Activated CD4-positive, alpha-beta T cell treated with anti-CD3 and anti-CD28 coated beads, Interleukin-2, amount 50 U/mL, for 4 hours (primary cell): ENCODE measurements around the gene SNRPD2.
"Not testable (repeated sequence)": the region's sequence is repeated elsewhere in the genome, so short reads cannot be mapped to it uniquely, and the experiment has no call there.

Experiments
- DNase-seq, 2 experiments: peaks; one replicate each; pipeline ENCODE4 v3.0.0-alpha.2; 2020

SNRPD2 gene

DNA sequence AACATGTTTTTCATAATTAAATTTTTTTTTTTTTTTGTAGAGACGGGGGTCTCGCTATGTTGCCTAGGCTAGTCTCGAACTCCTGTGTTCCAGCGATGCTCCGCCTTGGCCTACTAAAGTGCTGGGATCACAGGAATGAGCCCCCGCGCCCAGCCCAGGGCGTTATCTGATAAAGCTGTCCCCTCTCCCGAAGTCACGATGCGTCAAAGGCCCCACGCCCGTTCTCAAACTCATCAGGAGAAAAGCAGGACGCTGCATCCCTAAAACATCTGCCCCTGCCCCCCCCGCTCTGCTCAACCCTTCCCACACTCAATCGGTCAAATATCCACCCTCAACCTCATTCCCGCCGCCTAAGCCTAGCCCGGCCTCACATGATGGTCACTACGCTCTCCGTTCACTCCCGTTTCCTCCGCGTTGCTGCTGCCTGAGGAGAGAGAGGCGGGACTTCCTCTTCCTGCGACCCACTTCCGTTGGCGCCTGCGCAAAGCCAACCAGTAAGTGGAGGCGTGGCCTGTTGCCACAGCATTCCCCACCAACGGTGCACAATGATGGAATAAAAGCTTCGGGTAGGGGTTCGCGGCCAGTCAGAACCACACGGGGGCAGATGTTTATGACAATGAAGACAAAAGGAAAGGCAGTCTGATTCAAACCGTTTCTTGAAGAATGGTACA is at the start of gene SNRPD2:
TSS of gene SNRPD2 (minus strand) at position 438 of the 671 bp plus-strand sequence. CDS start at position 373, 65 bp downstream.
- DNase-seq, result peak; percentile 86 to 87

DNA sequence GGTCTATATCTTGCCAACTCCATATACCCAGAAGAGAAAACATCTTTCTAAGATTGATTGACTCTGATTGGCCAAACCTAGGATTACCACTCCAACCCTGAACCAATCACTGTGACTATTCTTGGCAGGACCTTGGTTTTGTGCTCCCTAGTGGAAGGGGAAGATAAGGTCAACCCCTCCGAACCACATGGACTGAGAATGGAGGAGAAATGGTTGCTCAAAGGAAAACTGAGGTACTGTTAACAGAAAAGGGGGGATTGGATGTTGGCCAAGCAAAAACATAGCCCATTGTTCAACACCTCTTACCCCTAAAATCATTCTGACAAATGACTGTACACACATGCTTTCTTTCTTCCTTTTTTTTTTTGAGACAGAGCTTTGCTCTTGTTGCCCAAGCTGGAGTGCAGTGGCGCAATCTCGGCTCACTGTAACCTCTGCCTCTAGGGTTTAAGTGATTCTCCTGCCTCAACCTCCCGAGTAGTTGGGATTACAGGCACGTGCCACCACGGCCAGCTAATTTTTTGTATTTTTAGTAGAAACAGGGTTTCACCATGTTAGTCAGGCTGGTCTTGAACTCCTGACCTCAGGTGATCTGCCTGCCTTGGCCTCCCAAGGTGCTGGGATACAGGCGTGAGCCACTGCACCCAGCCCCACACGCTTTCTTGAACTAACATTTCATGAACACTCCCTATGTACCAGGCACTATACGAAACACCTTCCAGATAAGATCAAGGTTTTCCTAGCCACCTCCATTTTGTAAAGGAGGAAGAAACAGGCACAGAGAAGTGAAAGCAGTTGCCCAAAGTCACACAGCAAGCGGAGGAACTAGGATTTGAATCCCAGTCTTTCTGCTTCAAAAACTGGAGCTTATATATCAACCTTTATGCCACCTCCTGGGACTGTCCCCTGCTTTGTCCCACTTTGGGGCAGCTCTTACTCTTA is 48.0 kb upstream of the SNRPD2 start:
- DNase-seq, result no peak

DNA sequence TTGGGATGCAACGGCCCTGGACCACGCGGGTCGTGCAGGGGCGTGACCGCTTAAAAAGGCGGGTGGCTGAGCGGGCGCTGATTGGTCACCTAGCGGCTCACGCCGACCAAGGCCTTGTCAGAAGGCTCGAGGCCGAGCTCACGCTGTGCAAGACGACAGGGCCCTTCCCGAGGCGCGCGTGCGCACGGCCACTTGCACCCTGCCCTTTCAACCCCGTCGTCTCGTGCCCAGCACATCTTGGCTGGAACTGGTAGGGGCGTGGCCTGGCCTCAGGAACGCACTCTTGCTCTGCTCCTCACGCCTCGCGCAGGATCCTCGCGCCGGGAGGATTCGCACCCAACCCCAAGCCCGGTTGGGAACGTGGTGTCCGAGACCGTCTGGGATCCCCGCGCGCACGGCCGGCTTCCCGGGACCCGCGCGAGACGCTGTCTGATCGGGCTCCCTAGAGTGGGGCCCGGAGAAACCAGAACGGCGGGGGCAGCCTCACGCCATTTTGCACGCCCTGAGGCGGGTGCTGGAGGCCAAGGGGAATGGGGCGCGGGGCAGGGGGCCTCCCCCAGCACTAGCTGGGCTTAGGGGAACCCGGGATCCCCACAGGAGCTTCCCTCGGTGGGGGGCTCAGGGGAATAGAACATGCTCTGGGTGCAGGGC is 41.5 kb upstream of the SNRPD2 start, which contains the start of gene MEIOSIN:
TSS of gene MEIOSIN (plus strand) at position 280 of the 651 bp plus-strand sequence. CDS start 1,938 bp downstream, outside the sequence.
- no peak for DNase-seq

DNA sequence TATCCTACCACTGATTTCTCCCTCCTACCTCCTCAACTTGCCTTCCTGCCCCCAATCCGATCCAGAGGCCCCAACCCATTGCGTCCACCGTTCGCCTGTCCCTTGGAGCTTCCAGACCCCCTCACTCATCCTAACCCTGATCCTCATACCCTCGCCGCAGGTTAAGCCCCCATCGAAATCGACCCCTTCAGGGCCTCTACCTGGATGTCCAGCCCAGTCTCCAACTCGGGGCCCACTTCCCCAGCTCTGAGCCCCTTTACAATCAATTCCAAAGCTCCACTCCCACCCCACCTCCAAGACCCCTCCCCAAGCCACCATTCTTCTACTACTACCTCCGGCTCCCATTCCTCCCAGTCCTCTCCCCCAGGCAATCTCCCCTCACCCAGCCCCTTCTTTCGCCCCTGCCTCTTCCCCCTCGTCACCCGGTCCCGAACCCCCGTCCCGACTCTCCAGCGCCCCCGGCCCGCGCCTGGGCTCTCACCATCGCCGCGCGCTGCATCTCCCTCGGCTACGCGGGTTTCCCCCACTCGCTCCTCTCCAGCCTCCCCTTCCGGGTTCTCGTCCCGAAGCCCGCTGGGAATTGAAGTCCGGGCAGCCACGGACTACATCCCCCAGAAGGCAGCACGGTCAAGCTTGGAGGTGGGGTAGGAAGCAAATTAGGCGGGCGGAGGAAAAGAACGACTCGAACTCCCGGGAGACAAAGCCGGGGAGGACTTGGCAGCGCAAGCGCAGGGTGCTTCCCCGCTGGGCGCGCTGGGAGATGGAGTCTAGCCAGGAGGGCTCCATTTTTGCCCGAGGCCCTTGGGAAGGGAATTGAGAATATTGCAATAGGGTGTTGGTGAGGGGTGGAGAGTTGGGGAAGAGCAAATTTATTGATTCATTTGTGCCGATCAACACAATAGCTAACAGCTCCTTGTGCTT is 38.9 kb upstream of the SNRPD2 start, which contains the start of gene FBXO46:
TSS of gene FBXO46 (minus strand) at position 529 of the 921 bp plus-strand sequence. CDS start 17,401 bp downstream, outside the sequence.
- DNase-seq, result peak; percentile 92 to 94

DNA sequence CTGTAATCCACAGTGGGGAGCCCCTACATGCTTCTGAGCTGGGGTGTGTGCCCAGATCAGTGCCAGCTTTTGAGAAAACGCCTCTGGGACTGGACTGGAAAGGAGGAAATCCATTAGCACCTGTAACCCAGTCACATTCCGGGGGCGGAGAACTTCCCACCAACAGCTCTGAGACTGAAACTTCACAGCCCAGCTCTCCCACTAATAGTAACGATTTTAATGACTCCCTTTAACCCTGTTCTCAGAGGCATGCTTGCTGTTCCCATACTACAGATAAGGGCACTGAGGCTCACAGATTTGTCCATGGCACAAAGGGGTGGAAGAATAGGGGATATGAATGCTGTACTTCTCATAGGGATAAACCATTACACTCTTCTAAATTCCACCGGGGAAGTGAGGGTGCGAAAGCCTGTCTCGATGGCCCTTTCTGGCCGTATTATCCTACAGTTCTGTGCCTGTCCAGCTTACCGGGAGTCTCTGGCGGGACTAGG is 38.1 kb upstream of the SNRPD2 start:
- no peak for DNase-seq

DNA sequence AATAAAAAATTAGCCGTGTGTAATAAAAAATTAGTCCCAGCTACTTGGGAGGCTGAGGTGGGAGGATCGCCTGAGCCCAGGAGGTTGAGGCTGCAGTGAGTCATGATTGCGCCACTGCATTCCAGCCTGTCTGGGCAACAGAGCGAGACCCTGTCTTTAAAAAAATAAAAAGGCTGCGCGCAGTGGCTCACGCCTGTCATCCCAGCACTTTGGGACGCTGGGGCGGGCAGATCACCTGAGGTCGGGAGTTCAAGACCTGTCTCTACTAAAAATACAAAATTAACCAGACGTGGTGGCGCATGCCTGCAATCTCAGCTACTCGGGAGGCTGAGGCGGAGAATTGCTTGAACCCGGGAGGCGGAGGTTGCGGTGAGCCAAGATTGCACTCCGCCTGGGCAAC is 36.9 kb upstream of the SNRPD2 start:
- not testable (repeated sequence) for DNase-seq

DNA sequence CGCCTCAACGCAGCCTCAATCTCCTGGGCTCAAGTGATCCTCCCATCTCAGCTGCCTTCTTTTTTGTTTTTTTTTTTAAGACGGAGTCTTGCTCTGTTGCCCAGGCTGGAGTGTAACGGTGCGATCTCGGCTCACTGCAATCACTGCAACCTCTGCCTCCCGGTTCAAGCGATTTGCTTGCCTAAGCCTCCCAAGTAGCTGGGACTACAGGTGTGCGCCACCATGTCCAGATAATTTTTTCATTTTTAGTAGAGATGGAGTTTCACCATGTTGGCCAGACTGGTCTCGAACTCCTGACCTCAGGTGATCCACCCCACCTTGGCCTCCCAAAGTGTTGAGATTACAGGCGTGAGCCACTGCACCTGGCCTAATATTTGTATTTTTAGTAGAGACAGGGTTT is 28.3 kb upstream of the SNRPD2 start:
- DNase-seq, result not testable (repeated sequence)

DNA sequence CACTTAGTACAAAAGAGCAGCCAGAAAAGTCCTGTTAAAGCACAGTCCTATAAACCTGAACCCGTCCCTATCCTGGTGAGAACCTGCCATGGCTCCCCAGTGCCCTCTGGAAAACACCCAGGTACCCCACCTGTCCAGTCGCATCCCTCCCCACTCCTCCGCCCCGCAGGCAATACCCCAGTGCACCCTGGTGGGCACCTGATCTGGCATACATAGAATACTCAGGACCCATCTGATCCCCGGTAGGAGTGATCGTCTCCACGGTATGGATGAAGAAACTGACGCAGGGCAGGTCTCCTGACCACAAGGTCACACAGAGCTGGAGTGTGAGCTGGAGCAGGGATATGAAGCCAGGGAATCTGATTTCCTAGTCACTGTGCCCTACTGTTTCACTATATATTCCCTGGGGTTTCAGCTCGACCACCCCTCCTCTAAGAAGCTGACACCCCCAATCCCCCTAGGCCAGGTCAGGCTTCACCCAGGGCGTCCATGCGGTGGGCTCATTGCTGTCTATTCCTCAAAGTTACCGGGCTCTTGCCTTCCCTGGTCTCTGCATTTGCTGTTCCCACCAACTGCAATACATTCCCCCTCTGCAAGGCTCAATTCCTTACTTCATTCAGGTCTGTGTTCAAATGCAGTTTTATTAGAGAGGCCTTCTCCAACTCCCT is 26.4 kb upstream of the SNRPD2 start:
- no peak for DNase-seq

DNA sequence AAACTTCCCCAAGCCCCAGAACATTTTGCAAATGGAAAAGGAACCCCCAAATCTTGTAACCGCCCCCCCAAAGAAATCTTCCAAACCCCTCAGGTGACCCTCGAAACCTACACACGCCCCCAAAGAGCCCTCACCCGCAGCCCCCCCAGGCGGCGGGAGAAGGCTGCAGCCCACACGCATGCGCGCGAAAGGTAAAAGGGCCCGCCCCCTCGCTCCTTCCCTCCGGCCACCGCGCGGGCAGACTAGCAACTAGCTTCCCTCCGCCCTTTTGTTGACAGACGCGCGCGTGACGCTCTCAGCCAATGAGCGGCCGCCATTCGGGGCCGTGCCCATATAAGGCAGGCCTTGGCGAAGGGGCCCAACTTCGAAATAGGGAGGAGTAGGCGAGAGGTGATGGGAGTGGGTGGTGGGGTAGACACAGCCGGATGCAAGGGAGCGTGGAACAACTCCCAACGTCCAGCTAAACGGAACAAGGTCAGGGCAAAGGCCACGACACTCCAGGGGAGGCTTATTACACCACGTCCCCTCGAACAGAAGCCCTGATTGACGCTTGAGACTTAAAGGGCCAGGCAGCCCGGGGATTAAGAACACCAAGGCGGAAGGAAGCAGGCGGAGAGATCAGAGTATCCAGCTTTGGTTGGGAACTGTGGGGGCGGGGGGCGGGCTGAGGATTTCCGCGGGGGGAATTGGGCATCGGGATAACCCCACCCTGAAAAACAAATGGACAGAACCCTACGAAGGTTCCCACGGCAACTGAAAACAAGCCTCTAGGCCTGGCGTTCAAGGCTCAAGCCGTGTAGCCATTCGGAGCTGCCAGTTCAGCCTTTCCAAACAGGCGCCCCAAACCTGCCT is 25.6 kb upstream of the SNRPD2 start:
- peak; percentile 95 to 96 for DNase-seq

DNA sequence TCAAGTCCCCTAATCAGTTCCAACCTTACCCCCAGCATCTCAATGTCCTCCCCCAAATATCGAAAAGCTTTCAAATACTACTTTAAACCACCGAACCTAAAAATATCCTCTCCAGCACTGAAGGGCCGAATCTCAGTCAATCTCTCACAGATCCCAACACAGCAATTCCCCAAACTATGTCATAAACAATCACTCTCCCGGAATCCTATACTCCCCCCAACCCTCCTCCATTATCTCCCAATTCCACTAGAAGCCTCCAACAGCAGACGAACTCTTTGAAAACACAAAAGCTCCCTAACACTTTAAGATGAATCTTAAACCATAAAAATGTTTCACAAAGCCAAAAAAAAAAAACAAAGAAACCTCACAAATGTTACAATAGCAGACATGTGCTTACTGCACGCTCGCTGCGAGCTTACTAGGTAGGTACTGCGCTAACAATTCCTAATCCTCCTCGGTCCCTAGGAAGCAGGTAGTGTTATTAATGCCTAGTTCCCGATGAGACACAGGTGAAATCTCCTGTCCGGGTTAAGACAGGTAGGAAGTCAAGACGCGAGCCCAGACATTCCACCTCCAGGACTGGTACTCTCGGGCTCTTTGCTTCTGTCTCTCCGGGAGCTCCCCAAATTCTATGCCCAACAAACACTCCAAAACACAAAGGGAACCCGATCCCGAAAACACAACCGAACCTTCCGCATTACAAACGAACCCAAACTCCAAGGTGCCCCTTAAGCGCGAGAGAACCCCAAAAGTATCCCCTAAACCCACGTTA is 24.8 kb upstream of the SNRPD2 start:
- peak in 1 of 2 experiments; percentile 5 for DNase-seq

DNA sequence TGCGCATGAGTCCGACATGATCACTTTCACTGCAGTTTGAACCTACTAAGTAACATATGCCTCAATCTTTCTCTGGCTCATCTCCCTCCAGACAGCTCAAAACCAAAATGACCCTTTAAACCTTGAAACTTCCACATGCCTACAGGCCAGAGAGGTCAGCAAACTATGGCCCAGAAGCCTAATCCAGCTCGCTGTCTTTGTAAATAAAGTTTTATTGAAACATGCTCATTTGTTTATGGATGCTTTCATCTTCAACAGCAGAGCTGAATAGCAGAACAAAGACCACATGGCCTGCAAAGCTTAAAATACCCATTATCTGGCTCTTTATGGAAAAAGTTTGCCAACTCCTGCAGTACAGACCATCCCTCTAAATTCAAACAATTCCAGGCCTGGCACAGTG is 23.4 kb upstream of the SNRPD2 start:
- DNase-seq, result no peak

DNA sequence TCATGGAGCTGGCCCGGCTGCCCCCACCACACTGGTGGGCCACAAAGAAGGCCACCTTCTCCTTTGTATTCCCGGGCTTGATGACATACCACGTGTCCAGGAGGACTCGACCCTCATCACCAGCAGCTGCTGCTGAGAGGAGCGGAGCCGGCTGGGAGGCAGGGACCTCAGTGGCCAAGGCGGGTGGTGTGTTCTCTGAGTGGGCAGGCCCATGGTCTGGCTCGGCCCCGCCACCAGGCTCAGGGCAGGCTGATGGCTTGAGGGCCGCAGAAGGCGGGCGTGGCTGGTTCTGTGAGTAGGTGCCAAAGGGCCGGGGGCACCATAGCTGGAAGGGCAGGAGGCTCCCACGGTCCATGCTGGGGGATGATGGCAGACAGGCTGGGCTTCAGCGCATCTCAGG is 21.4 kb upstream of the SNRPD2 start:
- no peak for DNase-seq

DNA sequence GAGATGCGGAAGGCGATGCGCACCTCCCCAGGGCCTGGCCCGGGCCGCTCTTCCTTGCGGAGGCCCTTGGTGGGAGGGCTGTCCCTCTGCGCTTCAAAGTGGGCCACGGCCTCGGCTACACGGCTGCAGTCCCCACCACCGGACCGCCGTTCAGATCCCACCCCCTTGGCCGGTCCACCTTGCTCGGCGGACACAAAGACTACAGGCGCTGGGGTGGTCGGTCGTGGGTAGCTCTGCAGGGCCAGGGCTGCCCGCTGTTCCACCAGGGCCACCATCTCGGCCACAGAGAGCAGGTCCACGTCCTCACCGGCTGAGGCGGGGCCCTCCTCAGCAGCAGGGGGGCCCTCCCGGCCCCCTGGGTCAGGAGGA is 20.9 kb upstream of the SNRPD2 start:
- no peak for DNase-seq

DNA sequence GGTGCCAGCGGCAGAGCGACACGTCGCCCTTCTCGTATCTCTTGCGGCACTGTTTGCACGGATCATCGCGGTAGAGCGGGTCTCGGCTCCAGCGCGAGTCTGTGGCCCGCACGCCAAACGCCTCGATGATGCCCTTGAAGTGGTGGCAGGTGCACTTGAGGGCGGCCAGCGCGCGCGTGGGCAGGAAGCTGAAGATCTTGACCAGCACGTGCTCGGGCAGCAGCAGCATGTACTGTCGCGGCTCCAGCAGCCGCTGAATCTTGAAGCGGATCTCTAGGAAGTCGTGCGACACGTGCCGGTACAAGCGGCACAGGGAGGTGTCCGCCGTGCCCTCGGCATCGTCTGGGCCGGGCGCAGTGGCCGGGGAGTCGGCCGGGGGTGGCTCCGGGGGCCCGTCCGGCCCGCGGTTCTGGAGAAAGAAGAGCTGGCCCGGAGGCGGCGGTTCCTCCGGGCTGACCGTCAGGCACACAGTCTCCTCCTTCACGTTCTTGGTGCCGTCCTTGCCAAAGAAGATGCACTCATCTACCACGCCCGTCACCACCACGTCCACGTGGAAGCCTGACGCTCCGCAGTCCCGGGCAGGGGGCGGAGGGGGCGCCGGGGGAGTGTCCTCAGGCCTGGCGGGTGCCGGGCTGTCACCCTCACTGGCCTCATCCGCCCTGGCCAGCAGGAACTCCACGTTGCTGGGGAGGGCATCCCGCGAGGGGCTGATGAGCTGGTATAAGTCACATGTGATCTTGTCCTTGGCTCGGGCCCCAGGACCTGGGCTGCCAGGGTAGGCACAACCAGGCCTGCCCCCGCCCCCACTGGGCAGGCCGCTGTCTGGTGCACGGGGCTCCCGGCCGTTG is 20.3 kb upstream of the SNRPD2 start:
- DNase-seq, result no peak

DNA sequence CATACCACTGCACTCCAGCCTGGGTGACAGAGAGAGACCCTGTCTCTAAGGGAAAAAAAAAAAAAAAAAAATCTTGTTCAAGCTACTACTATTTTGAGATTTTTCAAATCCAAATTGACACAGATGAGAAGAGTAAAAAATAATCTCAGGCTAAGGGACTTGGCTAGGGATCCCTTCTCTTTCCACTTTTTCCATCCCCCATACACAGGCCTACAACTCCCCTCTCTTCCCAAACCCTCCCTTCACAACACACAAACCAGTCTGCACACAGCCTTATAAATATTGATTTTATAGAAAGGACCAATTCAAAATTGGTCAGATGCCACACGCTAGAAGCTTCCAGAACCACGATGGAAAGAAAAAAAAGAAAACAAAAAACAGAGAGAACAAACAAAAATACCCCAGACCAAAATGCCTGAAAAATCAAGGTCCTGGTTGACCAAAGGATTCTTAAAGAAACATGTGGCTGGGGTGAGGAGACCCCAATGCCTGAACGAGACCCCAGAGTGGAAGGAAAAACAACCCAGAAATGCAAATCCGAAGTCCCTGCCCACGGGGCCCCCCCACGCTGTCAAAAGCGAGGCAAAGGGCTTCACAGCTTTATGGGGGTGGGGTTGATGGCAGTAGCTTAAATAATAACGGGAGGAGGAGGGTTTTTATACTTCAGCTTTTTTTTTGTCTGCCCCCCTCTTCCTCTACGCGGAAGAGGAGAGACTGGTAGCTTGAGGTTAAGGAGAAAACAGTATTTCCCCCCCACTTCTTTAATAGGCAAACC is 18.8 kb upstream of the SNRPD2 start:
- no peak for DNase-seq

DNA sequence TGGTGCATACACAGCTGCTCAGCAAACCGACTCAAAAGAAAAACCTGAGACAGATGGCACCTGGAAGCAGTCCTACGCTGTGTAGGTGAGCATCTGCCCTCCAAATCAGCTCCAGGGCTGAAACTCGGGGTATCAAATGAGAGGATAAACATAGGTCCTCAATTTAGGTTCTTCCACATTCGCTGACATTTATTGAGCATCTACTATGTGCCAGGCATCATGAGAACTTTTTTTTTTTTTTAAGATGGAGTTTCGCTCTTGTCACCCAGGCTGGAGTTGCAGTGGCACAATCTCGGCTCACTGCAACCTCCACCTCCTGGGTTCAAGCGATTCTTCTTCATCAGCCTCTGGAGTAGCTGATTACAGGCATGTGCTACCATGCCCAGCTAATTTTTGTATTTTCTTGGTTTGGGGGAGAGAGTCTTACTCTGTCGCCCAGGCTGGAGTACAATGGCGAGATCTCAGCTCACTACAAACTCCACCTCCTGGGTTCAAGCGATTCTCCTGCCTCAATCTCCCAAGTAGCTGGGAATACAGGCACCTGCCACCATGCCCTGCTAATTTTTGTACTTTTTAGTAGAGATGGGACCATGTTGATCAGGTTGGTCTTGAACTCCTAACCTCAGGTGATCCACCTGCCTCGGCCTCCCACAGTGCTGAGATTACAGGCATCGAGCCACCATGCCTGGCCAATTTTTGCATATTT is 14.1 kb upstream of the SNRPD2 start:
- DNase-seq, result no peak

DNA sequence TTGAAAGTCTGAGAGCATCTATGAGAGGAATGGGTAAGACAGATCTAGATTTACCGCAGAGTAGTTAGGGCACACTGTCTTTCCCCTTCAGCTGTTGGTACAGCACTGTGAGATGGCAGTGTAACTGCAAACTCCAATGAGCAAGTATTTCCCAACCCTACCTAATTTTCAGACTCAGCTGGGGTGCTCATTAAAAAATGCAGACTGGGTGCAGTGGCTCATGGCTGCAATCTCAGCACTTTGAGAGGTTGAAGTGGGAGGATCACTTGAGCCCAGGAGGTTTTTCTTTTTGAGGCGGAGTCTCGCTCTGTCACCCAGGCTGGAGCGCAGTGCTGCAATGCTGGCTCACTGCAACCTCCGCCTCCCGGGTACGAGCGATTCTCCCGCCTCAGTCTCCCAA is 13.4 kb upstream of the SNRPD2 start:
- no peak for DNase-seq
